A673 (cell line): ENCODE measurements around the gene MAST4. TPM values are rescaled to one million over a fixed set of nuclear protein-coding genes. Genes with fewer than 3 reads are reported as not detected.

Experiments
- BruUV-seq: library from RNA; stranded (reverse); fragments of 400-500 nt; replicated peaks from 2 replicates; lab custom pipeline; 2021; lab: Mats Ljungman, UMichigan
- CTCF ChIA-PET: fragments of 300-600 bp; sonication (Branson Sonifier 250); formaldehyde crosslinking; loops from one replicate; lab custom pipeline; 2022; ENCODE audit warnings: antibody characterized with exemption; lab: Charles Lee
- POLR2A ChIA-PET: fragments of 300-600 bp; sonication (Branson Sonifier 250); formaldehyde crosslinking; loops from one replicate; lab custom pipeline; 2022; ENCODE audit warnings: antibody characterized with exemption; ENCODE audit not compliant: low non-redundant PET; lab: Charles Lee
- DNase-seq: peaks from one replicate; pipeline ENCODE4 v3.0.0-alpha.2; 2015; ENCODE audit warnings: low spot score
- H3K27ac ChIP-seq: fragments of 200-600 bp; sonication (generic); 2 replicates; pipeline ENCODE4 v1.5.1; 2016; ENCODE audit warnings: mixed run types, low read depth, mild to moderate bottlenecking, mixed read lengths, antibody characterized with exemption, low read length; ENCODE audit not compliant: poor library complexity, severe bottlenecking
- H3K27me3 ChIP-seq: fragments of 200-600 bp; sonication (generic); replicated peaks from 2 replicates; pipeline ENCODE4 v1.6.1; 2017; ENCODE audit warnings: mixed run types, low read depth, mild to moderate bottlenecking, mixed read lengths, antibody characterized with exemption, low read length; ENCODE audit not compliant: insufficient read depth, poor library complexity
- H3K36me3 ChIP-seq: fragments of 200-600 bp; sonication (generic); 2 replicates; pipeline ENCODE4 v1.6.1; 2016; ENCODE audit warnings: mixed run types, mild to moderate bottlenecking, mixed read lengths, antibody characterized with exemption, low read length; ENCODE audit not compliant: insufficient read depth, poor library complexity, severe bottlenecking
- H3K4me1 ChIP-seq: fragments of 200-600 bp; sonication (generic); 2 replicates; pipeline ENCODE4 v1.6.1; 2017; ENCODE audit warnings: mixed run types, mild to moderate bottlenecking, mixed read lengths, antibody characterized with exemption, low read length; ENCODE audit not compliant: insufficient read depth, poor library complexity, severe bottlenecking
- H3K4me3 ChIP-seq: fragments of 200-600 bp; sonication (generic); 2 replicates; pipeline ENCODE4 v1.5.1; 2016; ENCODE audit warnings: low read depth, mixed run types, mild to moderate bottlenecking, mixed read lengths, low read length; ENCODE audit not compliant: poor library complexity, severe bottlenecking
- H3K9me3 ChIP-seq: fragments of 200-600 bp; sonication (generic); 2 replicates; pipeline ENCODE4 v1.6.1; 2016; ENCODE audit warnings: mixed run types, low read depth, mild to moderate bottlenecking, mixed read lengths, antibody characterized with exemption, low read length; ENCODE audit not compliant: poor library complexity, severe bottlenecking
- CTCF ChIP-seq: fragments of 300-800, 200-600 bp; sonication (generic); conservative IDR thresholded peaks from 2 replicates; pipeline ENCODE4 v1.5.1; 2017; ENCODE audit warnings: low read depth, mild to moderate bottlenecking, antibody characterized with exemption, low read length, moderate library complexity, mixed read lengths
- EZH2 ChIP-seq: fragments of 200-600 bp; sonication (generic); IDR thresholded peaks from 2 replicates; pipeline ENCODE4 v1.6.1; 2017; ENCODE audit warnings: borderline replicate concordance, low read depth, mild to moderate bottlenecking, mixed read lengths, antibody characterized with exemption, low read length; ENCODE audit not compliant: poor library complexity, severe bottlenecking
- intact Hi-C: fragments of 100-400 bp; cut with micrococcal nuclease; formaldehyde crosslinking; loops from one replicate; pipeline ENCODE4 v1.10.0; 2022; ENCODE audit not compliant: unreplicated experiment
- total RNA-seq: library from RNA; stranded (reverse); gene quantifications from 2 replicates; pipeline ENCODE4 v1.2.3, GENCODE V29; 2021

MAST4 gene
- total RNA-seq, 1 experiment from 2014 or later, result 4.5 TPM

- intact Hi-C loops, result no loop called here
- no TSS peak for BruUV-seq
- no peak for DNase-seq
- Histone ChIP-seq H3K36me3 (no peaks in the 10 kb centered on the region), H3K4me3 (no peak overlapping the region), H3K27me3 (peaks cover 7% of the 10 kb centered on the region), H3K27ac (no peak overlapping the region), H3K9me3 (no peaks in the 10 kb centered on the region), H3K4me1 (no peaks in the 10 kb centered on the region)
- ChIA-PET POLR2A (no interaction called here), CTCF (no interaction called here)
- TF ChIP-seq CTCF, result no peak
- no peak for TF ChIP-seq EZH2
Measured at GRCh38 chr5:66739951-66740350, 143.8 kb downstream of the MAST4 start.

DNA sequence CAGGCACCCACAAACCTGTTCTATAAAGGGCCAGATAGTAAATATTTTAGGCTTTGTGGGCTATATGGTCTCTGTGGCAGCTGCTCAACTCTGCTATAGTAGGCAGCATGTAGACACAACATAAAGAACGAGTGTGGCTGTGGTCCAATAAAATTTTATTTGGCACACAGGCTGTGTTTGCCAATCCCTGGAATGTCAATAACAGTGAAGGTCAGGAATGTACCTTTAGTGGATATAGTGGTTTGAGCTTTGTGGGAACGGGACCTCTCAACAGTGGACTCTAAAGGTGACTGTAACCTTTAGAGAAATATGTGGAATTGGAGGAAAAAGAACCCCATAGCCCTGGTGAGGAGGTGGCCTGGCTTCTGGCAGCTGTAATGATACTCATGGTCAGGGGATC is 145.2 kb downstream of the MAST4 start:
- POLR2A ChIA-PET, result no interaction called here
- Histone ChIP-seq H3K36me3 (no peaks in the 10 kb centered on the region), H3K27me3 (no peaks in the 10 kb centered on the region), H3K27ac (no peak overlapping the region), H3K9me3 (no peaks in the 10 kb centered on the region), H3K4me1 (no peaks in the 10 kb centered on the region), H3K4me3 (no peak overlapping the region)
- TF ChIP-seq EZH2, result no peak
- TF ChIP-seq CTCF, result no peak
- DNase-seq, result no peak
- intact Hi-C loops, result no loop called here
- CTCF ChIA-PET, result no interaction called here
- no TSS peak for BruUV-seq

DNA sequence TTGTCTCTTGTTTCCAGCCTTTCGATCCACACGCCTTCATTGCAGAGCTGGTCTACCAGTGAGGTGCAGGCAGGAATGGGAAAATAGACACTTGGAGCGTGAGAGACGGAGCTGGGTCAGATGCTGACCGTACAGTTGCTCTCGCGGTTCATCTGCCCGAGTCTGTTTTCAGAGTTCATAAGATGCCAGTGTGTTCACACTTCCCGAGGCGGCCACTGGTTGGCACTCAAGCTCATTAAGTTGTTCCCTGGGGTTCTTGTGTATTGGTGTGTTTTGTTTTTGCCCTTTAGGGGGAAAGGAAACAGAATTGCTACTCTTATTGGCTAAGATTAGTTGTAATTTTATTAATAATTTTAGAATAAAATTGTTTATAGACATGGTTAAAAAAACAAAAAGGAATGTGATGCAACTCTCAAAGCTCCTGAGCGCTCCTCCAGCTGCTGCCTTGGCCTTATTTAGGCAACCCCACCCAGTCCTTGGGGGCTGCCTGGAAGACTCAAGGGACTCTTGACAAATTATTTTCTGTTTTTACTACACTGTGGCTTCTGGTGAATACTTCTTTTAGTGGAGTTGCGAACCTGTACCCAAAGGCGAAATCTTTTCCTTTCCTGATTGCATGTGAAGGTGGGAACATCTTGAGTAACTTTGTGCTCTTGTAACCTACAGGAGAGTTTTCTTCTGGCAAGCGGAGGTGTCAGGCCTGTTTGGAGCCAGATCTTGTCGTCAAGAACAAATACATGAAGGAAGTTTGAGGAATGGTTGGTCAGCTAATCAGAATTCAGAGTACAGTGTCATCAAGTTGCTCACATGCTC is 146.1 kb downstream of the MAST4 start:
- DNase-seq, result peak; percentile 28
- no peaks in the 10 kb centered on the region for H3K36me3 ChIP-seq
- no peaks in the 10 kb centered on the region for H3K9me3 ChIP-seq
- H3K27me3 ChIP-seq, result no peaks in the 10 kb centered on the region
- intact Hi-C loops, result no loop called here
- H3K27ac ChIP-seq, result no peak overlapping the region
- BruUV-seq, result no TSS peak
- CTCF ChIA-PET, result no interaction called here
- no peak overlapping the region for H3K4me3 ChIP-seq
- POLR2A ChIA-PET, result no interaction called here
- no peaks in the 10 kb centered on the region for H3K4me1 ChIP-seq
- TF ChIP-seq CTCF (peak; percentile 56), EZH2 (no peak)
